Left lobe of liver (tissue), 2 donors: ENCODE results near the gene LYRM4. TPM values are rescaled to one million over a fixed set of nuclear protein-coding genes. Genes with fewer than 3 reads are reported as not detected.

Experiments
- ATAC-seq: fragments of 200-7000 bp; cut with Tn5 transposase; one replicate; pipeline ENCODE4 v1.9.1; 2020; ENCODE audit warnings: mild to moderate bottlenecking, moderate library complexity
- DNase-seq: peaks from one replicate; pipeline ENCODE4 v3.0.0-alpha.2; 2020; ENCODE audit warnings: low spot score
- total RNA-seq: library from RNA; stranded (reverse); gene quantifications from one replicate; pipeline ENCODE4 v1.2.1, GENCODE V29; 2021
- donor health status: DM: no; HTN: no; CAD: no; lungs with moderate emphysema.
- donor health status: DM: no; HTN: yes; CAD: no.

The LYRM4 gene
- total RNA-seq, 1 donor from 2014 or later: 7.7 TPM

GRCh38 chr6:5178806-5179205 is 81.9 kb downstream of the LYRM4 start:
- DNase-seq (no peak), ATAC-seq (no peak)

GRCh38 chr6:5175635-5176034 is 85.1 kb downstream of the LYRM4 start:
- DNase-seq (no peak), ATAC-seq (no peak)

GRCh38 chr6:5174756-5175549 is 85.8 kb downstream of the LYRM4 start:
- ATAC-seq: no peak

GRCh38 chr6:5174244-5174643 is 86.5 kb downstream of the LYRM4 start:
- no peak for DNase-seq

More at GRCh38 chr6:5174756-5175549, 85.8 kb downstream of the LYRM4 start:
- no peak for DNase-seq

GRCh38 chr6:5173810-5174209 is 86.9 kb downstream of the LYRM4 start:
- ATAC-seq: no peak
- DNase-seq: no peak

More at GRCh38 chr6:5174244-5174643, 86.5 kb downstream of the LYRM4 start:
- ATAC-seq: peak; percentile 41

- DNase-seq: no peak
- ATAC-seq: no peak
Measured at GRCh38 chr6:5172897-5173474, 87.8 kb downstream of the LYRM4 start.

- DNase-seq: no peak
- ATAC-seq: no peak
Measured at GRCh38 chr6:5172041-5172653, 88.6 kb downstream of the LYRM4 start.

- ATAC-seq: no peak
- DNase-seq: no peak
Measured at GRCh38 chr6:5167501-5167900, 93.2 kb downstream of the LYRM4 start.

- ATAC-seq (no peak), DNase-seq (no peak)
Measured at GRCh38 chr6:5164092-5164491, 96.7 kb downstream of the LYRM4 start.

- no peak for ATAC-seq
Measured at GRCh38 chr6:5163247-5163646, 97.5 kb downstream of the LYRM4 start.

GRCh38 chr6:5162355-5162754 is 98.4 kb downstream of the LYRM4 start:
- ATAC-seq (no peak), DNase-seq (no peak)

More at GRCh38 chr6:5163247-5163646, 97.5 kb downstream of the LYRM4 start:
- DNase-seq: no peak

- DNase-seq (no peak), ATAC-seq (no peak)
Measured at GRCh38 chr6:5160206-5160605, 100.5 kb downstream of the LYRM4 start.

GRCh38 chr6:5159162-5159561 is 101.6 kb downstream of the LYRM4 start:
- DNase-seq: no peak
- no peak for ATAC-seq

- DNase-seq (no peak), ATAC-seq (no peak)
Measured at GRCh38 chr6:5158180-5158579, 102.6 kb downstream of the LYRM4 start.

GRCh38 chr6:5157621-5158138 is 103.1 kb downstream of the LYRM4 start:
- no peak for DNase-seq

GRCh38 chr6:5156627-5157026 is 104.1 kb downstream of the LYRM4 start:
- ATAC-seq (no peak), DNase-seq (no peak)

More at GRCh38 chr6:5157621-5158138, 103.1 kb downstream of the LYRM4 start:
- ATAC-seq: no peak

- ATAC-seq: no peak
Measured at GRCh38 chr6:5155906-5156305, 104.8 kb downstream of the LYRM4 start.

GRCh38 chr6:5153186-5153585 is 107.6 kb downstream of the LYRM4 start:
- ATAC-seq (no peak), DNase-seq (no peak)

More at GRCh38 chr6:5155906-5156305, 104.8 kb downstream of the LYRM4 start:
- DNase-seq: no peak

- no peak for DNase-seq
- ATAC-seq: no peak
Measured at GRCh38 chr6:5152460-5152859, 108.3 kb downstream of the LYRM4 start.

GRCh38 chr6:5151955-5152401 is 108.8 kb downstream of the LYRM4 start:
- ATAC-seq (no peak), DNase-seq (no peak)

- no peak for ATAC-seq
Measured at GRCh38 chr6:5151360-5151954, 109.3 kb downstream of the LYRM4 start.

More at GRCh38 chr6:5151360-5151954, 109.3 kb downstream of the LYRM4 start:
- DNase-seq: no peak
